Naive thymus-derived CD4-positive, alpha-beta T cell (primary cell): Measurements from ENCODE around the gene ATP1A2. TPM values are rescaled to one million over a fixed set of nuclear protein-coding genes. Genes with fewer than 3 reads are reported as not detected.
A peak's percentile ranks its signal among the peaks of the same experiment; 100 is the strongest.

Experiments used
- ATAC-seq: fragments of 150-1000 bp; cut with Tn5 transposase; 2 replicates; pipeline ENCODE4 v1.10.0; 2021; ENCODE audit warnings: mild to moderate bottlenecking, moderate library complexity
- CTCF ChIA-PET: fragments of 350-600 bp; sonication (Branson Sonifier 250); formaldehyde crosslinking; loops from one replicate; lab custom pipeline; 2021; ENCODE audit warnings: antibody characterized with exemption; lab: Charles Lee
- POLR2A ChIA-PET: fragments of 350-600 bp; sonication (Branson Sonifier 250); formaldehyde crosslinking; loops from one replicate; lab custom pipeline; 2021; ENCODE audit warnings: antibody characterized with exemption, inconsistent platforms; lab: Charles Lee
- DNase-seq, 9 donors: peaks; one replicate each; pipeline versions ENCODE4 v3.0.0 to v3.0.0-alpha.2; 2020 to 2022; ENCODE audit warnings: mixed read lengths in 1 of 9
- H3K27ac ChIP-seq: one replicate; pipeline ENCODE4 v1.7.0; 2013; ENCODE audit warnings: mild to moderate bottlenecking, low read depth, low read length, moderate library complexity
- H3K27me3 ChIP-seq, 2 donors: one replicate each; pipeline ENCODE4 v1.7.0; 2013; ENCODE audit warnings: low read length in 2 of 2, mild to moderate bottlenecking in 2 of 2, moderate library complexity in 2 of 2; ENCODE audit not compliant: control insufficient read depth in 2 of 2, insufficient read depth in 2 of 2
- H3K36me3 ChIP-seq, 3 experiments: 1 replicate in 2 of 3; 2 replicates in 1 of 3; pipeline ENCODE4 v1.7.0; 2013; ENCODE audit warnings: low read length in 3 of 3, mild to moderate bottlenecking in 3 of 3, moderate library complexity in 1 of 3; ENCODE audit not compliant: insufficient read depth in 3 of 3, control insufficient read depth in 2 of 3
- H3K4me1 ChIP-seq, 2 donors: one replicate each; pipeline ENCODE4 v1.7.0; 2013; ENCODE audit warnings: low read length in 2 of 2, mild to moderate bottlenecking in 2 of 2, moderate library complexity in 1 of 2; ENCODE audit not compliant: control insufficient read depth in 2 of 2, insufficient read depth in 2 of 2
- H3K4me3 ChIP-seq: 2 replicates; pipeline ENCODE4 v1.7.0; 2013; ENCODE audit warnings: mild to moderate bottlenecking, low read length
- H3K9me3 ChIP-seq, 3 experiments: 1 replicate in 2 of 3; 2 replicates in 1 of 3; pipeline ENCODE4 v1.7.0; 2013; ENCODE audit warnings: low read length in 3 of 3; ENCODE audit not compliant: control insufficient read depth in 2 of 3
- H3K27ac Mint-ChIP-seq, 9 donors: one replicate each; pipeline ENCODE4 v1.8.0; 2020 to 2022; ENCODE audit warnings: mixed read lengths in 9 of 9, mild to moderate bottlenecking in 8 of 9, moderate library complexity in 5 of 9, inconsistent platforms in 2 of 9
- H3K27me3 Mint-ChIP-seq, 5 donors: one replicate each; pipeline ENCODE4 v1.8.0; 2021 to 2022; ENCODE audit warnings: mixed read lengths in 5 of 5, mild to moderate bottlenecking in 1 of 5
- H3K36me3 Mint-ChIP-seq, 5 donors: one replicate each; pipeline ENCODE4 v1.8.0; 2020 to 2022; ENCODE audit warnings: mixed read lengths in 5 of 5, mild to moderate bottlenecking in 3 of 5, inconsistent platforms in 1 of 5
- H3K4me1 Mint-ChIP-seq, 7 donors: one replicate each; pipeline ENCODE4 v1.8.0; 2020 to 2022; ENCODE audit warnings: mixed read lengths in 7 of 7, mild to moderate bottlenecking in 3 of 7, inconsistent platforms in 1 of 7
- H3K4me3 Mint-ChIP-seq, 10 donors: one replicate each; pipeline ENCODE4 v1.8.0; 2020 to 2022; ENCODE audit warnings: mild to moderate bottlenecking in 10 of 10, mixed read lengths in 10 of 10, moderate library complexity in 6 of 10, inconsistent platforms in 2 of 10
- H3K9me3 Mint-ChIP-seq, 11 donors: one replicate each; pipeline ENCODE4 v1.8.0; 2020 to 2022; ENCODE audit warnings: mixed read lengths in 11 of 11, mild to moderate bottlenecking in 4 of 11, inconsistent platforms in 1 of 11, moderate library complexity in 1 of 11
- intact Hi-C, 2 donors: fragments of 100-400 bp; cut with micrococcal nuclease; formaldehyde crosslinking; loops; one replicate each; pipeline ENCODE4 v1.15.1; 2023
- polyA plus RNA-seq, 2 donors: library from polyadenylated mRNA; unstranded; fragments of 300-500 nt; fragmentation: Illumina TruSeq; gene quantifications; one replicate each; pipeline ENCODE4 v1.2.3, GENCODE V29; 2021
- total RNA-seq, 6 experiments: library from RNA in 5 of 6; stranded (reverse) in 5 of 6; gene quantifications; 1 replicate in 5 of 6; 2 replicates in 1 of 6; pipeline ENCODE4 v1.2.3 and lab custom pipeline; 2021 to 2026

The ATP1A2 gene
- total and polyA plus RNA-seq, 7 experiments from 2014 or later: not detected

DNA sequence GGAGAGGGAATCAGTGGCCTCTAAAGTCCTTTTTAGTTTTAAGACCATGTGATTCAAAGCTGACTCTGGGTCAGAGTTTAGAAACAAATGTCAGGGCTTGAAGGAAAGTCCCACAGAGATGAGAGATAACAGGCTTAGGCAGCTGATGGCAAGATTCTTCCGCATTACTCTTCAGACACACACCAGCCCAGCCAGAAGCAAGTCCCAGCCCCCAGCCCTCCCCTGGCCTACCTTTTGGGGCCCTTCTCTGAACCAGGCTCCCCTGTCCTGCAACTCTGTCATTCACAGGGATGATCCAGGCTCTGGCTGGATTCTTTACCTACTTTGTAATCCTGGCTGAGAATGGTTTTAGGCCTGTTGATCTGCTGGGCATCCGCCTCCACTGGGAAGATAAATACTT, 61.7 kb downstream of the ATP1A2 start:
- H3K4me1 ChIP-seq: no peaks in the 10 kb centered on the region
- no peak overlapping the region for H3K4me3 ChIP-seq
- peaks cover 0 to 1% (median 0%) of the 10 kb centered on the region in 11 donors for H3K9me3 Mint-ChIP-seq
- H3K9me3 ChIP-seq: no peaks in the 10 kb centered on the region
- no peak overlapping the region for H3K27ac ChIP-seq
- no peak overlapping the region for H3K4me3 Mint-ChIP-seq
- ChIA-PET CTCF (no interaction called here), POLR2A (no interaction called here)
- no peaks in the 10 kb centered on the region for H3K36me3 Mint-ChIP-seq
- H3K36me3 ChIP-seq: no peaks in the 10 kb centered on the region
- peaks cover 0 to 4% (median 0%) of the 10 kb centered on the region in 7 donors for H3K4me1 Mint-ChIP-seq
- peaks cover 0 to 27% (median 9%) of the 10 kb centered on the region in 5 donors for H3K27me3 Mint-ChIP-seq
- ATAC-seq (no peak), DNase-seq (no peak)
- no peaks in the 10 kb centered on the region for H3K27me3 ChIP-seq
- intact Hi-C loops: no loop called here
- H3K27ac Mint-ChIP-seq: peak overlapping the region in 1 of 9 donors; percentile 69

DNA sequence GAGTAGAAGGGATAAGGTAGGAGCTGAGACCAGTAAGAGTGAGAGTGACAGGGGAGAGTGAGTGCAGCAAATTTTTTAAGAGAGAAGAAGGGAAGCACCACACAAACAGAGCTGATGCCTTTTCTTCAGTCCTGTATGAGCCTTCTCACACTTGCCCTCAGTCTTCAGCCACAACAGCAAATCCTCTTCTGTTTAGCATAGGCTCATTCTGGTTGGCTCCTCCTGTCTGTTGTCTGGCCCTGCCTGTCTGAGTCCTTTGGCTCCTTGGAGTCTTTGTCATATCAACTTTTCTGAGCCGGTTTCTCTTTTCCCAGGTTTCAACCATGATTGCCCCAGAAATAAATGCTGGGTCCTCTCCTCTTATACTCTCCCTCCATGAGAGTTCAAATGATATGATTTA, 62.1 kb downstream of the ATP1A2 start:
- ChIA-PET POLR2A (no interaction called here), CTCF (no interaction called here)
- Mint-ChIP-seq H3K4me1 (peaks cover 0 to 4% (median 0%) of the 10 kb centered on the region in 7 donors), H3K27me3 (peaks cover 0 to 25% (median 9%) of the 10 kb centered on the region in 5 donors), H3K9me3 (peaks cover 0 to 1% (median 0%) of the 10 kb centered on the region in 11 donors), H3K4me3 (no peak overlapping the region), H3K27ac (peak overlapping the region in 1 of 9 donors; percentile 69), H3K36me3 (no peaks in the 10 kb centered on the region)
- DNase-seq (no peak), ATAC-seq (no peak)
- Histone ChIP-seq H3K9me3 (no peaks in the 10 kb centered on the region), H3K27me3 (no peaks in the 10 kb centered on the region), H3K27ac (no peak overlapping the region), H3K4me1 (no peaks in the 10 kb centered on the region), H3K4me3 (no peak overlapping the region), H3K36me3 (no peaks in the 10 kb centered on the region)
- intact Hi-C loops: no loop called here

DNA sequence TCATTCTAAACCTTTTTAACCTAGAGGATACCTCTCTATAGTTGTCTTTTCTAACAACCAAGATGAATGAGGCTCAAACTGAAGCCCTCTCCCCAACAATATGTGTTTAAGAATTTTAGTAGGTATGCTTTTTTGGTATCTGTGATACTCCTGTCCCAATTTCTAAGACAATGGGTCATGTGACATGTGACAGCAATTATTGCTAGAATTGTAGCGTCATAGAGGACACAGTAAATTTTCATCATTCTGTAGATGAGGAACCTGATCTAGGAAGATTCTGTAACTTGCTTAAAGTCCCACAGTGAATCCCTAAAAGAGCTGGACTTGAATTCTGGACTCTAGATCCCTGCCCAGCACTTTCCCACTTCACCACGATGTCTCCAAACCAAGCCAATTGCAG, 63.2 kb downstream of the ATP1A2 start:
- Mint-ChIP-seq H3K27me3 (peaks cover 0 to 20% (median 9%) of the 10 kb centered on the region in 5 donors), H3K27ac (no peak overlapping the region), H3K4me1 (peaks cover 0 to 2% (median 0%) of the 10 kb centered on the region in 7 donors), H3K4me3 (no peak overlapping the region), H3K9me3 (peaks cover 0 to 1% (median 0%) of the 10 kb centered on the region in 11 donors), H3K36me3 (no peaks in the 10 kb centered on the region)
- Histone ChIP-seq H3K4me3 (no peak overlapping the region), H3K4me1 (no peaks in the 10 kb centered on the region), H3K27ac (no peak overlapping the region), H3K27me3 (no peaks in the 10 kb centered on the region), H3K36me3 (no peaks in the 10 kb centered on the region), H3K9me3 (no peaks in the 10 kb centered on the region)
- CTCF ChIA-PET: no interaction called here
- POLR2A ChIA-PET: no interaction called here
- ATAC-seq (no peak), DNase-seq (no peak)
- intact Hi-C loops: no loop called here

DNA sequence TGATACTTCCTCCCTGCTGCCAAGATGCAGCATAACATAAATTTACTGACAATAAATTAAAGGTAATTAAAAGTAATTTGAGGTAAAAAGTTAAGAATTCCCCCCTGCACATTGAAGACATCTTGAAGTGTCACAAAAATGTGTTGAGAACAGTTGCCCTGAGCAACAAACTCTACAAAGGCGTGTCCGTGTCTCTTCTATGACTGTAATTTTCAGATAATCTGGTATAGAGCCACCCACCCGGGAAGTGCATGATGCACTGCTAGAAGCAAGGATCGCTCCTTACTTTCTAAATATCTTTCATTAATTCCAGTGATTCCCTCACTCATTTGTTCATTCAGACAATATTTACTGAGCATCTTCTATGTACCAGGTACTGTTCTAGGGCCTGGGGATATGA, 63.8 kb downstream of the ATP1A2 start:
- peaks cover 0 to 20% (median 9%) of the 10 kb centered on the region in 5 donors for H3K27me3 Mint-ChIP-seq
- ChIA-PET CTCF (no interaction called here), POLR2A (no interaction called here)
- H3K4me1 Mint-ChIP-seq: peaks cover 0 to 1% (median 0%) of the 10 kb centered on the region in 7 donors
- intact Hi-C loops: no loop called here
- no peak overlapping the region for H3K4me3 Mint-ChIP-seq
- ATAC-seq (no peak), DNase-seq (no peak)
- no peak overlapping the region for H3K27ac Mint-ChIP-seq
- H3K4me1 ChIP-seq: no peaks in the 10 kb centered on the region
- H3K27ac ChIP-seq: no peak overlapping the region
- no peaks in the 10 kb centered on the region for H3K36me3 ChIP-seq
- H3K4me3 ChIP-seq: no peak overlapping the region
- peaks cover 0 to 1% (median 0%) of the 10 kb centered on the region in 11 donors for H3K9me3 Mint-ChIP-seq
- no peaks in the 10 kb centered on the region for H3K36me3 Mint-ChIP-seq
- H3K27me3 ChIP-seq: no peaks in the 10 kb centered on the region
- H3K9me3 ChIP-seq: no peaks in the 10 kb centered on the region

DNA sequence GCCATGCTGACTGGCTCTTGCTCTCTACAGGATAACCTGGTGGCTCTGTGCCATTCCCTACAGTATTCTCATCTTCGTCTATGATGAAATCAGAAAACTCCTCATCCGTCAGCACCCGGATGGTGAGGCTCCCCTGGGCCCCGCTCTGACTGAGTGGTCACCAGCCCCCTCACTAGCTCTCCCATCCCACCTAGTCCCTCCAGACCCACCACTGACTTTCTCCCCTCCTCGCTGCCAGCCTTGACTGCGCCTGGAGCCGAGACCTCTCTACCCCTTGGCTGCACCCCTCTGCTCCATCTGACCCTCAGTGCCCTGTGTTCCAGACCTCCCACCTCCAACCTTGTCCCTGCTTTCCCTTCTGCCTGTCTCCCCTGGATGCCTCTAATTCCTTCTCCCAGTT, 70.7 kb downstream of the ATP1A2 start:
- Mint-ChIP-seq H3K4me1 (no peaks in the 10 kb centered on the region), H3K27ac (no peak overlapping the region), H3K4me3 (no peak overlapping the region), H3K9me3 (no peaks in the 10 kb centered on the region), H3K27me3 (peaks cover 0 to 14% (median 12%) of the 10 kb centered on the region in 5 donors), H3K36me3 (no peaks in the 10 kb centered on the region)
- intact Hi-C loops: no loop called here
- Histone ChIP-seq H3K9me3 (no peaks in the 10 kb centered on the region), H3K4me1 (no peaks in the 10 kb centered on the region), H3K27ac (no peak overlapping the region), H3K4me3 (no peak overlapping the region), H3K36me3 (no peaks in the 10 kb centered on the region), H3K27me3 (no peaks in the 10 kb centered on the region)
- POLR2A ChIA-PET: no interaction called here
- CTCF ChIA-PET: interaction anchor here (1.1 kb wide), 1 partner anchor 104 kb away, joined by 3 read pairs; no protein-coding TSS in a partner anchor
- ATAC-seq (no peak), DNase-seq (no peak)

DNA sequence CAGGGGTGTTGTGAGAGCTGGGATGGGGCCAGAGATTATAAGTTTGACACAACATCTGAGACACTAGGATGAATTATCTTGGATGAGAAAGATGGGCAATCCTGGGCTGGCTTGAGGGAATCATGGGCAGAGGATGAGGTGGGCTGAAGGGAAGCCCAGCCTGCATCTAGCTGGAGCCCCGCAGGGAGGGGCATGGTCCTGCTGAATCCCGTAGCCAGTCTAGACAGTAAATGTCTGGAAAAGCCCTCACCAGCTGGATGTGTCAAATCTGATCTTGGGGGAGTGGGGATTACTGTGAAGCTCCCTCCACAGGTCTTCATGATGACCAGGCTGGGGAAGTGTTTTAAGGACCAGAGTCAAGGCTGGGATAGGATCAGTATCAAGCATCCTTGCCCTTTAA, 71.2 kb downstream of the ATP1A2 start:
- Mint-ChIP-seq H3K9me3 (no peaks in the 10 kb centered on the region), H3K4me3 (no peak overlapping the region), H3K36me3 (no peaks in the 10 kb centered on the region), H3K27me3 (peaks cover 0 to 14% (median 9%) of the 10 kb centered on the region in 5 donors), H3K4me1 (no peaks in the 10 kb centered on the region), H3K27ac (no peak overlapping the region)
- no peaks in the 10 kb centered on the region for H3K9me3 ChIP-seq
- no peaks in the 10 kb centered on the region for H3K4me1 ChIP-seq
- no peak overlapping the region for H3K27ac ChIP-seq
- intact Hi-C loops: no loop called here
- POLR2A ChIA-PET: no interaction called here
- H3K4me3 ChIP-seq: no peak overlapping the region
- CTCF ChIA-PET: interaction anchor here (0.7 to 1.1 kb wide), 2 partner anchors 101 to 103 kb away, joined by 3 to 4 read pairs; no protein-coding TSS in a partner anchor
- H3K27me3 ChIP-seq: no peaks in the 10 kb centered on the region
- DNase-seq (no peak), ATAC-seq (no peak)
- no peaks in the 10 kb centered on the region for H3K36me3 ChIP-seq

DNA sequence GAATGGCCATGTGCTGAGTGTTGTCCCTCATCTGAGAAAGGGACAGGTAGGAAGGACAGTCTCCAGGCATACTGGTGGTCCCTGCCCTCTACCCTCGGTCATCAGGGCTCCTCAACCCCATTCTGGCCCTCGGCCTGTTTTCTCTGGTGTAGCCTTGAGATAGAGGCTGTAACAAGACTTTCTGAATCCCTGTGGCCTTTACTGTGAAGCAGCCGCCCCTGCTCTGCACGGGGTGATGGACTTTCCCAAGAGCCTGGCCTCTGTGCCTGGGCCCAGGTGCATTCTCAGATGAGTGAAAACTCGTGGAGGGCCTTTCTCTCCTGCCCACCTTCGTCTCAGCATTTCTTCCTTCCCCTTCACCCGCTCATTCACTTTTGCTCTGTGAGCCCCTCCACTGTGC, 71.8 kb downstream of the ATP1A2 start:
- H3K27me3 ChIP-seq: no peaks in the 10 kb centered on the region
- no peak overlapping the region for H3K4me3 ChIP-seq
- no peak overlapping the region for H3K27ac Mint-ChIP-seq
- H3K4me1 ChIP-seq: no peaks in the 10 kb centered on the region
- no peaks in the 10 kb centered on the region for H3K9me3 ChIP-seq
- H3K36me3 ChIP-seq: no peaks in the 10 kb centered on the region
- ChIA-PET CTCF (interaction anchor here (0.7 to 1.1 kb wide), 2 partner anchors 102 kb away, joined by 3 to 4 read pairs; no protein-coding TSS in a partner anchor), POLR2A (interaction anchor here (0.6 kb wide), 1 partner anchor 1141 kb away, joined by 4 read pairs; no protein-coding TSS in a partner anchor)
- intact Hi-C loops: no loop called here
- DNase-seq (no peak), ATAC-seq (no peak)
- peaks cover 0 to 10% (median 7%) of the 10 kb centered on the region in 5 donors for H3K27me3 Mint-ChIP-seq
- H3K4me1 Mint-ChIP-seq: no peaks in the 10 kb centered on the region
- no peak overlapping the region for H3K27ac ChIP-seq
- no peaks in the 10 kb centered on the region for H3K36me3 Mint-ChIP-seq
- H3K4me3 Mint-ChIP-seq: no peak overlapping the region
- no peaks in the 10 kb centered on the region for H3K9me3 Mint-ChIP-seq
